ENCODE results near the gene ZNF273. TPM values are rescaled to one million over a fixed set of nuclear protein-coding genes. Genes with fewer than 3 reads are reported as not detected.

The ZNF273 gene
- total RNA-seq, 1 experiment from 2014 or later, result 17.9 TPM

GRCh38 chr7:64887756-64888508, 15.1 kb upstream of the ZNF273 start:
- no peak overlapping the region for H2BK15ac ChIP-seq (ENCODE audit: low read depth, low read length)
- no peak overlapping the region for H4K8ac ChIP-seq (replicated peaks; ENCODE audit: insufficient read length, low read depth, low read length)
- H3K27ac ChIP-seq (ENCODE audit: insufficient read length, low read depth, low read length), result no peak overlapping the region
- no peak overlapping the region for H2BK120ac ChIP-seq (ENCODE audit: low read depth, low read length, poor library complexity, severe bottlenecking)
- Mint-ChIP-seq H3K4me1 (peaks cover 9 to 18% of the 10 kb centered on the region in 2 experiments), H3K4me3 (peak overlapping the region; percentile 67 to 86), H3K36me3 (ENCODE audit: insufficient read depth in 1 of 3, low read depth in 3 of 3) (peaks cover 0 to 3% (median 0%) of the 10 kb centered on the region in 3 experiments; a peak in 3 of 7 replicates), H3K9me3 (peaks cover 17 to 20% of the 10 kb centered on the region in 2 experiments), H3K27ac (no peak overlapping the region), H3K27me3 (ENCODE audit: low read depth) (peaks cover 87% of the 10 kb centered on the region)
- H3K79me1 ChIP-seq (ENCODE audit: insufficient read depth, low read depth, low read length, poor library complexity, severe bottlenecking), result no peaks in the 10 kb centered on the region
- H2BK20ac ChIP-seq (ENCODE audit: low read depth, low read length, poor library complexity, severe bottlenecking), result no peak overlapping the region
- no peak overlapping the region for H3K23ac ChIP-seq (ENCODE audit: insufficient read length, low read depth, low read length)
- H3K9ac ChIP-seq (ENCODE audit: extremely low read depth, insufficient read length, low read length), result no peak overlapping the region
- H2BK12ac ChIP-seq (ENCODE audit: insufficient read length, low read depth, low read length), result no peak overlapping the region
- no peak overlapping the region for H3K4ac ChIP-seq (ENCODE audit: low read depth, low read length)
- no CpG with 5 or more reads among the region's 13 CpGs for WGBS (ENCODE audit: extremely low coverage, insufficient read length, low lambda C conversion rate)
- no peak overlapping the region for H3K56ac ChIP-seq (ENCODE audit: insufficient read length, low read depth, low read length)
- no peak overlapping the region for H4K5ac ChIP-seq (ENCODE audit: insufficient read length, low read depth, low read length)
- no peak overlapping the region for H3K14ac ChIP-seq (ENCODE audit: insufficient read depth, low read length)
- H3T11ph ChIP-seq (ENCODE audit: low read length), result no peak overlapping the region
- no peaks in the 10 kb centered on the region for H4K20me1 ChIP-seq (ENCODE audit: control insufficient read depth, insufficient read depth, insufficient read length)
- DNase-seq, result peak; percentile 62
- TF ChIP-seq CTCF (conservative IDR thresholded peaks at IDR 0.05), result peak; percentile 85
- no peak overlapping the region for H2BK5ac ChIP-seq (ENCODE audit: insufficient read length, low read length)
- H2AK5ac ChIP-seq (ENCODE audit: insufficient read length, low read length), result no peak overlapping the region
- no peak overlapping the region for H3K18ac ChIP-seq (ENCODE audit: insufficient read length, low read depth, low read length)
- H3K27me3 ChIP-seq (ENCODE audit: insufficient read depth, low read length), result peaks cover 30% of the 10 kb centered on the region; the same call in 1 of the 2 replicates
- no peak overlapping the region for H2AFZ ChIP-seq (ENCODE audit: low read length)
- no peaks in the 10 kb centered on the region for H3K79me2 ChIP-seq (ENCODE audit: insufficient read depth, low read length)
- no peak overlapping the region for H4K91ac ChIP-seq (ENCODE audit: insufficient read length, low read depth, low read length)
- H3K23me2 ChIP-seq (ENCODE audit: insufficient read length, low read depth, low read length, poor library complexity, severe bottlenecking), result peaks cover 14% of the 10 kb centered on the region
- H3K4me1 ChIP-seq (ENCODE audit: insufficient read depth, low read length), result no peaks in the 10 kb centered on the region
- H3K4me2 ChIP-seq (ENCODE audit: insufficient read depth, insufficient read length, low read length), result peak overlapping the region; percentile 69
- H3K9me3 ChIP-seq (ENCODE audit: control insufficient read depth, low read depth, low read length), result no peaks in the 10 kb centered on the region
